ENCODE results near the gene CST4. TPM values are rescaled to one million over a fixed set of nuclear protein-coding genes. Genes with fewer than 3 reads are reported as not detected.
"Not testable (repeated sequence)": the region's sequence is repeated elsewhere in the genome, so short reads cannot be mapped to it uniquely, and the experiment has no call there.

Gene CST4
- total and polyA plus RNA-seq, 7 donors: not detected

GRCh38 chr20:23705895-23706294, 17.1 kb upstream of the CST4 start:
- no peak for TF ChIP-seq CTCF (IDR thresholded peaks at IDR 0.05)
- no peak for DNase-seq
- Histone ChIP-seq H3K36me3 (ENCODE audit: insufficient read depth in 1 of 2, low read depth in 1 of 2) (no peaks in the 10 kb centered on the region), H3K27ac (no peak overlapping the region), H3K4me3 (no peak overlapping the region), H3K27me3 (ENCODE audit: insufficient read depth in 3 of 3, low read length in 2 of 3) (no peaks in the 10 kb centered on the region), H3K9me3 (no peaks in the 10 kb centered on the region), H3K4me1 (no peaks in the 10 kb centered on the region)
- intact Hi-C loops (cut with DNase I): no loop called here
- 91 to 97% (median 96%) methylated on average over 1 of the region's 1 CpG for WGBS, 3 donors
- ATAC-seq: no peak

GRCh38 chr20:23702021-23702420, 13.2 kb upstream of the CST4 start:
- ATAC-seq (no peak), DNase-seq (no peak)
- no peak overlapping the region for H3K27ac ChIP-seq
- 84 to 87% (median 86%) methylated on average over 4 of the region's 4 CpGs for WGBS, 3 donors
- H3K4me3 ChIP-seq: no peak overlapping the region
- no peaks in the 10 kb centered on the region for H3K4me1 ChIP-seq
- no peaks in the 10 kb centered on the region for H3K27me3 ChIP-seq (ENCODE audit: insufficient read depth in 3 of 3, low read length in 2 of 3)
- no peak for TF ChIP-seq CTCF (IDR thresholded peaks at IDR 0.05)
- no peaks in the 10 kb centered on the region for H3K36me3 ChIP-seq (ENCODE audit: insufficient read depth in 1 of 2, low read depth in 1 of 2)
- intact Hi-C loops (cut with DNase I): no loop called here
- no peaks in the 10 kb centered on the region for H3K9me3 ChIP-seq

- H3K36me3 ChIP-seq (ENCODE audit: insufficient read depth in 1 of 2, low read depth in 1 of 2): no peaks in the 10 kb centered on the region
- no peaks in the 10 kb centered on the region for H3K4me1 ChIP-seq
- intact Hi-C loops (cut with DNase I): no loop called here
- WGBS, 3 donors: 67 to 84% (median 74%) methylated on average over 3 of the region's 3 CpGs
- no peak for TF ChIP-seq CTCF (IDR thresholded peaks at IDR 0.05)
- no peaks in the 10 kb centered on the region for H3K27me3 ChIP-seq (ENCODE audit: insufficient read depth in 3 of 3, low read length in 2 of 3)
- H3K4me3 ChIP-seq: no peak overlapping the region
- no peak overlapping the region for H3K27ac ChIP-seq
- no peak for DNase-seq
- no peaks in the 10 kb centered on the region for H3K9me3 ChIP-seq
- no peak for ATAC-seq
These were observed 12.1 kb upstream of the CST4 start for GRCh38 chr20:23700931-23701330.

GRCh38 chr20:23697947-23698346, 9.1 kb upstream of the CST4 start:
- 41 to 95% (median 41%) methylated on average over 1 of the region's 1 CpG for WGBS, 3 donors
- H3K27ac ChIP-seq: no peak overlapping the region
- intact Hi-C loops (cut with DNase I): no loop called here

GRCh38 chr20:23695068-23695395, 6.2 kb upstream of the CST4 start:
- DNase-seq; H3K4me3 ChIP-seq; H3K9me3 ChIP-seq; ATAC-seq; H3K27ac ChIP-seq; H3K27me3 ChIP-seq (ENCODE audit: insufficient read depth in 3 of 3, low read length in 2 of 3); intact Hi-C loops (cut with DNase I); H3K36me3 ChIP-seq (ENCODE audit: insufficient read depth in 1 of 2, low read depth in 1 of 2); H3K4me1 ChIP-seq: not testable (repeated sequence)

More at GRCh38 chr20:23697947-23698346, 9.1 kb upstream of the CST4 start:
- Histone ChIP-seq H3K4me3 (no peak overlapping the region), H3K9me3 (no peaks in the 10 kb centered on the region), H3K36me3 (ENCODE audit: insufficient read depth in 1 of 2, low read depth in 1 of 2) (no peaks in the 10 kb centered on the region), H3K27me3 (ENCODE audit: insufficient read depth in 3 of 3, low read length in 2 of 3) (no peaks in the 10 kb centered on the region), H3K4me1 (no peaks in the 10 kb centered on the region)
- no peak for TF ChIP-seq CTCF (IDR thresholded peaks at IDR 0.05)
- DNase-seq (no peak), ATAC-seq (no peak)

GRCh38 chr20:23694178-23695067, 5.6 kb upstream of the CST4 start:
- H3K36me3 ChIP-seq (ENCODE audit: insufficient read depth in 1 of 2, low read depth in 1 of 2); H3K4me1 ChIP-seq; ATAC-seq; H3K27me3 ChIP-seq (ENCODE audit: insufficient read depth in 3 of 3, low read length in 2 of 3); intact Hi-C loops (cut with DNase I); DNase-seq; H3K4me3 ChIP-seq; H3K9me3 ChIP-seq; H3K27ac ChIP-seq: not testable (repeated sequence)
- WGBS, 3 donors: 79 to 82% (median 80%) methylated on average over 12 of the region's 12 CpGs

GRCh38 chr20:23692725-23693619, 4.1 kb upstream of the CST4 start:
- H3K27me3 ChIP-seq (ENCODE audit: insufficient read depth in 3 of 3, low read length in 2 of 3); H3K36me3 ChIP-seq (ENCODE audit: insufficient read depth in 1 of 2, low read depth in 1 of 2); H3K9me3 ChIP-seq; H3K4me1 ChIP-seq; H3K4me3 ChIP-seq; intact Hi-C loops (cut with DNase I); DNase-seq: not testable (repeated sequence)
- peak in 3 of 4 donors; percentile 57 to 74 (median 67) for ATAC-seq
- peak overlapping the region; percentile 36 for H3K27ac ChIP-seq
- 60 to 66% (median 64%) methylated on average over 10 of the region's 10 CpGs for WGBS, 3 donors

Data from psoas muscle (tissue), 8 donors.